GM23338 (cell line): Measurements from ENCODE around the gene APOL6. TPM values are rescaled to one million over a fixed set of nuclear protein-coding genes. Genes with fewer than 3 reads are reported as not detected.

Experiments used
- ATAC-seq: fragments of 200-7000 bp; cut with Tn5 transposase; 3 replicates; pipeline ENCODE4 v1.9.1; 2020
- DNase-seq: peaks from one replicate; pipeline ENCODE4 v3.0.0-alpha.2; 2015; ENCODE audit warnings: low spot score
- H2AFZ ChIP-seq: fragments of 200-600 bp; sonication (generic); 2 replicates; pipeline ENCODE4 v1.8.0; 2016; ENCODE audit warnings: antibody characterized with exemption, mild to moderate bottlenecking, moderate library complexity
- H3F3A ChIP-seq: fragments of 200-600 bp; sonication (generic); replicated peaks from 2 replicates; pipeline ENCODE4 v1.8.0; 2017; ENCODE audit warnings: antibody characterized with exemption, mixed run types, low read depth
- H3K27ac ChIP-seq: fragments of 200-600 bp; sonication (generic); 2 replicates; pipeline ENCODE4 v1.6.1; 2016; ENCODE audit warnings: low read depth
- H3K27me3 ChIP-seq: fragments of 200-600 bp; sonication (generic); 2 replicates; pipeline ENCODE4 v1.8.0; 2016; ENCODE audit warnings: mild to moderate bottlenecking, mixed run types, moderate library complexity; ENCODE audit not compliant: insufficient read depth
- H3K36me3 ChIP-seq: fragments of 200-600 bp; sonication (generic); 2 replicates; pipeline ENCODE4 v1.8.0; 2016; ENCODE audit warnings: mild to moderate bottlenecking; ENCODE audit not compliant: insufficient read depth
- H3K4me1 ChIP-seq: fragments of 200-600 bp; sonication (generic); 2 replicates; pipeline ENCODE4 v1.8.0; 2016; ENCODE audit warnings: mild to moderate bottlenecking, moderate library complexity; ENCODE audit not compliant: insufficient read depth
- H3K4me2 ChIP-seq: fragments of 200-600 bp; sonication (generic); 2 replicates; pipeline ENCODE4 v1.7.1; 2017; ENCODE audit warnings: mixed run types
- H3K4me3 ChIP-seq: fragments of 200-600 bp; sonication (generic); 2 replicates; pipeline ENCODE4 v1.6.1; 2016; ENCODE audit warnings: mixed run types
- H3K79me2 ChIP-seq: fragments of 200-600 bp; sonication (generic); replicated peaks from 2 replicates; pipeline ENCODE4 v1.8.0; 2017; ENCODE audit warnings: mild to moderate bottlenecking; ENCODE audit not compliant: insufficient read depth
- H3K9me2 ChIP-seq: fragments of 200-600 bp; sonication (generic); 2 replicates; pipeline ENCODE4 v1.8.0; 2017; ENCODE audit not compliant: insufficient read depth
- H4K20me1 ChIP-seq: fragments of 200-600 bp; sonication (generic); replicated peaks from 2 replicates; pipeline ENCODE4 v1.8.0; 2017; ENCODE audit warnings: mild to moderate bottlenecking; ENCODE audit not compliant: insufficient read depth
- H3K27ac Mint-ChIP-seq: 2 replicates; pipeline ENCODE4 v1.8.0; 2020; ENCODE audit warnings: inconsistent platforms, mild to moderate bottlenecking, moderate library complexity, mixed read lengths
- H3K27me3 Mint-ChIP-seq: 3 replicates; pipeline ENCODE4 v1.8.0; 2022; ENCODE audit warnings: low read depth, mild to moderate bottlenecking, moderate library complexity, mixed read lengths, inconsistent platforms; ENCODE audit not compliant: insufficient read depth, poor library complexity
- H3K36me3 Mint-ChIP-seq: 3 replicates; pipeline ENCODE4 v1.8.0; 2021; ENCODE audit warnings: low read depth, mild to moderate bottlenecking, inconsistent platforms, moderate library complexity, mixed read lengths
- H3K4me1 Mint-ChIP-seq: 3 replicates; pipeline ENCODE4 v1.8.0; 2020; ENCODE audit warnings: mild to moderate bottlenecking, inconsistent platforms, mixed read lengths
- H3K4me3 Mint-ChIP-seq: 3 replicates; pipeline ENCODE4 v1.8.0; 2021; ENCODE audit warnings: moderate library complexity, mild to moderate bottlenecking, inconsistent platforms, mixed read lengths
- H3K9me3 Mint-ChIP-seq: 3 replicates; pipeline ENCODE4 v1.8.0; 2020; ENCODE audit warnings: moderate library complexity, mild to moderate bottlenecking, inconsistent platforms, mixed read lengths
- CREB1 ChIP-seq: fragments of 250-450 bp; sonication (Bioruptor Pico); IDR thresholded peaks from 2 replicates; pipeline ENCODE4 v1.5.0; 2020; ENCODE audit warnings: low read depth, mild to moderate bottlenecking, moderate library complexity
- CTCF ChIP-seq, 2 experiments: fragments of 200-600 bp in 1 of 2; sonication (generic) in 1 of 2; conservative IDR thresholded peaks; 2 replicates each; pipeline versions ENCODE4 v1.5.1 to v1.6.1; 2016 to 2017; ENCODE audit warnings: antibody characterized with exemption in 2 of 2, low read depth in 2 of 2, mild to moderate bottlenecking in 2 of 2, moderate library complexity in 1 of 2
- EZH2 ChIP-seq: fragments of 200-600 bp; sonication (generic); IDR thresholded peaks from one replicate; pipeline ENCODE4 v1.8.0; 2017; ENCODE audit warnings: antibody characterized with exemption, mild to moderate bottlenecking, low read depth; ENCODE audit not compliant: unreplicated experiment
- NANOG ChIP-seq: IDR thresholded peaks from 2 replicates; pipeline ENCODE4 v1.6.1; 2016; ENCODE audit warnings: antibody characterized with exemption, borderline replicate concordance
- POLR2AphosphoS5 ChIP-seq: IDR thresholded peaks from 2 replicates; pipeline ENCODE4 v1.6.1; 2016; ENCODE audit warnings: antibody characterized with exemption, low read depth
- STAT1 ChIP-seq: IDR thresholded peaks from one replicate; pipeline ENCODE4 v1.6.1; 2016; ENCODE audit warnings: antibody characterized with exemption; ENCODE audit not compliant: unreplicated experiment
- ZNF114 ChIP-seq: fragments of 250-450 bp; sonication (Bioruptor Pico); IDR thresholded peaks from 2 replicates; pipeline ENCODE4 v1.5.0; 2020; ENCODE audit warnings: mild to moderate bottlenecking, moderate library complexity
- ZNF331 ChIP-seq: fragments of 250-450 bp; sonication (Bioruptor Pico); IDR thresholded peaks from 2 replicates; pipeline ENCODE4 v1.5.0; 2020; ENCODE audit warnings: low read depth, mild to moderate bottlenecking, moderate library complexity
- ZNF462 ChIP-seq: fragments of 250-450 bp; sonication (Bioruptor Pico); IDR thresholded peaks from 2 replicates; pipeline ENCODE4 v1.5.0; 2020; ENCODE audit warnings: mild to moderate bottlenecking, moderate library complexity
- polyA plus RNA-seq: library from polyadenylated mRNA; unstranded; fragments of >200 nt; fragmentation: Nextera tagmentation; extraction: Ambion mirVana; gene quantifications from 2 replicates; pipeline ENCODE4 v1.2.1, GENCODE V29; 2016
- total RNA-seq: library from RNA; depleted of rRNA; stranded (reverse); fragments of >200 nt; shearing (Covaris generic); gene quantifications from 2 replicates; pipeline ENCODE4 v1.2.3, GENCODE V29; 2014

Gene APOL6
- total and polyA plus RNA-seq, 2 experiments from 2014 or later = 0.10 to 0.14 TPM

- no peak for TF ChIP-seq ZNF331 (CRISPR knock-in tag)
- TF ChIP-seq CREB1 (CRISPR knock-in tag) = no peak
- TF ChIP-seq CTCF (conservative IDR thresholded peaks at IDR 0.05; ENCODE audit: low read depth in 2 of 2) = no peak
- no peak for TF ChIP-seq POLR2AphosphoS5
These were observed 39.0 kb upstream of the APOL6 start (continued) for GRCh38 chr22:35609261-35609660.

GRCh38 chr22:35609761-35610160 lies 38.5 kb upstream of the APOL6 start:
- H4K20me1 ChIP-seq = no peaks in the 10 kb centered on the region
- no peaks in the 10 kb centered on the region for H3K9me2 ChIP-seq
- H3K27me3 Mint-ChIP-seq = peaks cover 8% of the 10 kb centered on the region
- no peaks in the 10 kb centered on the region for H3F3A ChIP-seq
- no peaks in the 10 kb centered on the region for H3K79me2 ChIP-seq
- H3K36me3 Mint-ChIP-seq = no peaks in the 10 kb centered on the region
- no peaks in the 10 kb centered on the region for H3K36me3 ChIP-seq
- no peak overlapping the region for H3K4me3 Mint-ChIP-seq
- ATAC-seq (no peak), DNase-seq (no peak)
- no peaks in the 10 kb centered on the region for H3K27me3 ChIP-seq
- no peaks in the 10 kb centered on the region; the same call in 2 of the 3 replicates for H3K4me1 Mint-ChIP-seq
- H3K4me2 ChIP-seq = no peak overlapping the region
- H2AFZ ChIP-seq = no peak overlapping the region
- no peak overlapping the region for H3K27ac ChIP-seq
- no peaks in the 10 kb centered on the region for H3K4me1 ChIP-seq
- no peak overlapping the region for H3K27ac Mint-ChIP-seq
- no peak overlapping the region for H3K4me3 ChIP-seq
- TF ChIP-seq EZH2 = no peak
- no peak for TF ChIP-seq STAT1
- H3K9me3 Mint-ChIP-seq = no peaks in the 10 kb centered on the region

- Histone ChIP-seq H3K4me1 (no peaks in the 10 kb centered on the region), H4K20me1 (no peaks in the 10 kb centered on the region), H3K4me3 (no peak overlapping the region), H3K36me3 (no peaks in the 10 kb centered on the region), H3K4me2 (no peak overlapping the region), H3K79me2 (no peaks in the 10 kb centered on the region), H3K27ac (no peak overlapping the region), H3F3A (no peaks in the 10 kb centered on the region), H3K9me2 (no peaks in the 10 kb centered on the region), H2AFZ (no peak overlapping the region), H3K27me3 (no peaks in the 10 kb centered on the region)
- Mint-ChIP-seq H3K4me1 (peaks cover 4% of the 10 kb centered on the region), H3K4me3 (no peak overlapping the region), H3K27ac (no peak overlapping the region), H3K9me3 (no peaks in the 10 kb centered on the region), H3K27me3 (peaks cover 8% of the 10 kb centered on the region), H3K36me3 (no peaks in the 10 kb centered on the region)
- DNase-seq (no peak), ATAC-seq (no peak)
- TF ChIP-seq NANOG (no peak), CTCF (conservative IDR thresholded peaks at IDR 0.05; ENCODE audit: low read depth in 2 of 2) (no peak), ZNF462 (CRISPR knock-in tag) (no peak), ZNF114 (CRISPR knock-in tag) (no peak), ZNF331 (CRISPR knock-in tag) (no peak)
These were observed 37.5 kb upstream of the APOL6 start for GRCh38 chr22:35610741-35611140.
